Gastroesophageal sphincter (tissue), 3 donors: ENCODE results near the gene HELZ2.

Experiments
- CTCF ChIP-seq, 4 experiments: fragments of 200-600 bp in 2 of 4; fragments of 450-650 bp in 2 of 4; sonication (generic) in 1 of 4; IDR thresholded peaks; one replicate each; pipeline ENCODE4 v1.5.1; 2017 to 2019; ENCODE audit warnings: antibody characterized with exemption in 4 of 4, mild to moderate bottlenecking in 2 of 4, moderate library complexity in 2 of 4
- POLR2A ChIP-seq, 2 donors: fragments of 450-650 bp; IDR thresholded peaks; one replicate each; pipeline ENCODE4 v1.6.1; 2017; ENCODE audit warnings: antibody characterized with exemption in 2 of 2, mild to moderate bottlenecking in 2 of 2, moderate library complexity in 1 of 2

- TF ChIP-seq CTCF (IDR thresholded peaks at IDR 0.05) (no peak), POLR2A (IDR thresholded peaks at IDR 0.05) (no peak)
These were observed 20.6 kb downstream of the HELZ2 start for GRCh38 chr20:63553251-63553932.
